Activated CD4-positive, alpha-beta T cell treated with anti-CD3 and anti-CD28 coated beads, Interleukin-2, amount 10 ng/mL, durations not matched to agents 7 days and 5 days (primary cell): ENCODE data around the gene INO80D. TPM values are rescaled to one million over a fixed set of nuclear protein-coding genes. Genes with fewer than 3 reads are reported as not detected.
"Not testable (repeated sequence)": the region's sequence is repeated elsewhere in the genome, so short reads cannot be mapped to it uniquely, and the experiment has no call there.

Experiments used
- CTCF ChIA-PET: fragments of 350-600 bp; sonication (Branson Sonifier 250); formaldehyde crosslinking; loops from one replicate; lab custom pipeline; 2021; ENCODE audit warnings: antibody characterized with exemption; lab: Charles Lee
- POLR2A ChIA-PET: fragments of 350-600 bp; sonication (Branson Sonifier 250); formaldehyde crosslinking; loops from one replicate; lab custom pipeline; 2021; ENCODE audit warnings: antibody characterized with exemption; lab: Charles Lee
- DNase-seq: peaks from one replicate; pipeline ENCODE4 v3.0.0-alpha.2; 2020
- H3K27ac Mint-ChIP-seq: one replicate; pipeline ENCODE4 v1.8.0; 2021; ENCODE audit warnings: mild to moderate bottlenecking, moderate library complexity, mixed read lengths
- H3K27me3 Mint-ChIP-seq: one replicate; pipeline ENCODE4 v1.8.0; 2021; ENCODE audit warnings: mixed read lengths
- H3K36me3 Mint-ChIP-seq: one replicate; pipeline ENCODE4 v1.8.0; 2021; ENCODE audit warnings: low read depth, mixed read lengths
- H3K4me1 Mint-ChIP-seq: one replicate; pipeline ENCODE4 v1.8.0; 2021; ENCODE audit warnings: mixed read lengths
- H3K4me3 Mint-ChIP-seq: one replicate; pipeline ENCODE4 v1.8.0; 2021; ENCODE audit warnings: mild to moderate bottlenecking, moderate library complexity, mixed read lengths
- H3K9me3 Mint-ChIP-seq: one replicate; pipeline ENCODE4 v1.8.0; 2021; ENCODE audit warnings: mixed read lengths
- total RNA-seq, 2 experiments: library from RNA; stranded (reverse); gene quantifications; one replicate each; pipeline ENCODE4 v1.2.3, GENCODE V29; 2021

Gene INO80D
- total RNA-seq, 2 experiments from 2014 or later: 27.3 to 28.8 TPM

GRCh38 chr2:205984381-205984780 is 101.6 kb downstream of the INO80D start:
- H3K4me3 Mint-ChIP-seq: no peak overlapping the region
- H3K36me3 Mint-ChIP-seq: no peaks in the 10 kb centered on the region
- ChIA-PET POLR2A (no interaction called here), CTCF (no interaction called here)
- peak overlapping the region; percentile 75 for H3K27ac Mint-ChIP-seq
- H3K27me3 Mint-ChIP-seq: no peaks in the 10 kb centered on the region
- H3K4me1 Mint-ChIP-seq: peaks cover 2% of the 10 kb centered on the region
- H3K9me3 Mint-ChIP-seq: no peaks in the 10 kb centered on the region
- DNase-seq: no peak

- POLR2A ChIA-PET: no interaction called here
- CTCF ChIA-PET: no interaction called here
- DNase-seq: no peak
- H3K4me3 Mint-ChIP-seq: no peak overlapping the region
- H3K27ac Mint-ChIP-seq: no peak overlapping the region
- H3K4me1 Mint-ChIP-seq: peaks cover 2% of the 10 kb centered on the region
- no peaks in the 10 kb centered on the region for H3K36me3 Mint-ChIP-seq
- H3K9me3 Mint-ChIP-seq: peaks cover 2% of the 10 kb centered on the region
- no peaks in the 10 kb centered on the region for H3K27me3 Mint-ChIP-seq
Measured at GRCh38 chr2:205982776-205983327, 103.1 kb downstream of the INO80D start.

- H3K4me1 Mint-ChIP-seq, POLR2A ChIA-PET, H3K36me3 Mint-ChIP-seq, H3K4me3 Mint-ChIP-seq, DNase-seq, H3K27ac Mint-ChIP-seq, H3K9me3 Mint-ChIP-seq, H3K27me3 Mint-ChIP-seq: not testable (repeated sequence)
- CTCF ChIA-PET: interaction anchor here (1.2 kb wide), 1 partner anchor 106 kb away, joined by 3 read pairs; no protein-coding TSS in a partner anchor
Measured at GRCh38 chr2:205978728-205979127, 107.2 kb downstream of the INO80D start.

GRCh38 chr2:205977699-205978098 is 108.3 kb downstream of the INO80D start:
- H3K4me3 Mint-ChIP-seq, H3K36me3 Mint-ChIP-seq, H3K27ac Mint-ChIP-seq, CTCF ChIA-PET, H3K27me3 Mint-ChIP-seq, H3K4me1 Mint-ChIP-seq, H3K9me3 Mint-ChIP-seq, DNase-seq, POLR2A ChIA-PET: not testable (repeated sequence)

- H3K9me3 Mint-ChIP-seq, DNase-seq, H3K4me3 Mint-ChIP-seq, H3K4me1 Mint-ChIP-seq, CTCF ChIA-PET, POLR2A ChIA-PET, H3K36me3 Mint-ChIP-seq, H3K27me3 Mint-ChIP-seq, H3K27ac Mint-ChIP-seq: not testable (repeated sequence)
Measured at GRCh38 chr2:205976934-205977659, 108.9 kb downstream of the INO80D start.

- POLR2A ChIA-PET: no interaction called here
- Mint-ChIP-seq H3K4me1 (no peaks in the 10 kb centered on the region), H3K27me3 (peaks cover 5% of the 10 kb centered on the region), H3K36me3 (no peaks in the 10 kb centered on the region), H3K9me3 (peaks cover 6% of the 10 kb centered on the region), H3K27ac (no peak overlapping the region), H3K4me3 (no peak overlapping the region)
- no peak for DNase-seq
- CTCF ChIA-PET: no interaction called here
Measured at GRCh38 chr2:205976120-205976814, 109.7 kb downstream of the INO80D start.

- peaks cover 6% of the 10 kb centered on the region for H3K9me3 Mint-ChIP-seq
- POLR2A ChIA-PET: no interaction called here
- H3K36me3 Mint-ChIP-seq: no peaks in the 10 kb centered on the region
- DNase-seq: no peak
- CTCF ChIA-PET: no interaction called here
- peaks cover 5% of the 10 kb centered on the region for H3K27me3 Mint-ChIP-seq
- no peak overlapping the region for H3K4me3 Mint-ChIP-seq
- no peak overlapping the region for H3K27ac Mint-ChIP-seq
- H3K4me1 Mint-ChIP-seq: no peaks in the 10 kb centered on the region
Measured at GRCh38 chr2:205975082-205975949, 110.7 kb downstream of the INO80D start.

GRCh38 chr2:205972113-205972512 is 113.9 kb downstream of the INO80D start:
- CTCF ChIA-PET: interaction anchor here (0.6 to 1.4 kb wide), 3 partner anchors 11 to 62 kb away, joined by 3 to 6 read pairs (median 4); no protein-coding TSS in a partner anchor
- Mint-ChIP-seq H3K27me3 (peaks cover 5% of the 10 kb centered on the region), H3K36me3 (no peaks in the 10 kb centered on the region), H3K4me1 (no peaks in the 10 kb centered on the region), H3K4me3 (no peak overlapping the region), H3K27ac (no peak overlapping the region), H3K9me3 (no peaks in the 10 kb centered on the region)
- POLR2A ChIA-PET: interaction anchor here (0.7 kb wide), 1 partner anchor 27 kb away, joined by 3 read pairs; no protein-coding TSS in a partner anchor
- no peak for DNase-seq

GRCh38 chr2:205970348-205970747 is 115.6 kb downstream of the INO80D start:
- H3K4me3 Mint-ChIP-seq: no peak overlapping the region
- no peaks in the 10 kb centered on the region for H3K4me1 Mint-ChIP-seq
- no peak for DNase-seq
- CTCF ChIA-PET: interaction anchor here (1.4 kb wide), 1 partner anchor 61 kb away, joined by 3 read pairs; no protein-coding TSS in a partner anchor
- peaks cover 6% of the 10 kb centered on the region for H3K27me3 Mint-ChIP-seq
- H3K27ac Mint-ChIP-seq: no peak overlapping the region
- H3K36me3 Mint-ChIP-seq: no peaks in the 10 kb centered on the region
- POLR2A ChIA-PET: no interaction called here
- no peaks in the 10 kb centered on the region for H3K9me3 Mint-ChIP-seq

- CTCF ChIA-PET: no interaction called here
Measured at GRCh38 chr2:205969584-205969983, 116.4 kb downstream of the INO80D start.

GRCh38 chr2:205967391-205968075 is 118.4 kb downstream of the INO80D start:
- Mint-ChIP-seq H3K27ac (no peak overlapping the region), H3K4me3 (no peak overlapping the region)
- DNase-seq: no peak

More at GRCh38 chr2:205969584-205969983, 116.4 kb downstream of the INO80D start:
- no peaks in the 10 kb centered on the region for H3K36me3 Mint-ChIP-seq
- H3K4me3 Mint-ChIP-seq: no peak overlapping the region
- no peaks in the 10 kb centered on the region for H3K9me3 Mint-ChIP-seq
- H3K27ac Mint-ChIP-seq: no peak overlapping the region
- H3K4me1 Mint-ChIP-seq: no peaks in the 10 kb centered on the region
- H3K27me3 Mint-ChIP-seq: peaks cover 3% of the 10 kb centered on the region
- DNase-seq: no peak
- POLR2A ChIA-PET: no interaction called here

GRCh38 chr2:205965707-205966106 is 120.3 kb downstream of the INO80D start:
- no peaks in the 10 kb centered on the region for H3K4me1 Mint-ChIP-seq
- POLR2A ChIA-PET: no interaction called here
- peaks cover 2% of the 10 kb centered on the region for H3K27me3 Mint-ChIP-seq
- DNase-seq: no peak
- no peak overlapping the region for H3K4me3 Mint-ChIP-seq
- no peak overlapping the region for H3K27ac Mint-ChIP-seq
- H3K36me3 Mint-ChIP-seq: no peaks in the 10 kb centered on the region
- no peaks in the 10 kb centered on the region for H3K9me3 Mint-ChIP-seq
- CTCF ChIA-PET: interaction anchor here (0.7 kb wide), 1 partner anchor 60 kb away, joined by 3 read pairs; no protein-coding TSS in a partner anchor

More at GRCh38 chr2:205967391-205968075, 118.4 kb downstream of the INO80D start:
- ChIA-PET CTCF (interaction anchor here (0.6 kb wide), 1 partner anchor 19 kb away, joined by 3 read pairs; no protein-coding TSS in a partner anchor), POLR2A (no interaction called here)
- H3K9me3 Mint-ChIP-seq: no peaks in the 10 kb centered on the region
- H3K4me1 Mint-ChIP-seq: no peaks in the 10 kb centered on the region
- H3K27me3 Mint-ChIP-seq: peaks cover 3% of the 10 kb centered on the region
- no peaks in the 10 kb centered on the region for H3K36me3 Mint-ChIP-seq
